ENCODE measurements around the gene ZNF530. TPM values are rescaled to one million over a fixed set of nuclear protein-coding genes. Genes with fewer than 3 reads are reported as not detected.

Gene ZNF530
- total and polyA plus RNA-seq, 9 of the 15 experiments (the other 6 are each of a cell fraction or from before 2014, with no cell fraction given) = 0.28 to 5.9 (median 4.0) TPM

- TF ChIP-seq ZBTB5 (IDR thresholded peaks at IDR 0.05) = no peak
- 0 out of 4 replicates have a peak, but pooled peaks of 1 of the 2 experiments have one; percentile 48 for TF ChIP-seq MLX (CRISPR knock-in tag; conservative IDR thresholded peaks at IDR 0.05)
- peak; percentile 53 for TF ChIP-seq CREB1 (IDR thresholded peaks at IDR 0.05)
- no peak for TF ChIP-seq CREB1 (CRISPR knock-in tag; IDR thresholded peaks at IDR 0.05)
- TF ChIP-seq HNRNPH1 (optimal IDR thresholded peaks at IDR 0.05; ENCODE audit: low read depth, low read length) = no peak
- TF ChIP-seq E2F6 (IDR thresholded peaks at IDR 0.05; ENCODE audit: borderline replicate concordance in 1 of 2, extremely low read depth in 1 of 2, insufficient read depth in 1 of 2, insufficient read length in 1 of 2, low read depth in 1 of 2, low read length in 1 of 2, poor library complexity in 1 of 2, severe bottlenecking in 1 of 2) = peak in 1 of 2 experiments; percentile 13
- no peak for TF ChIP-seq NR2F6 (CRISPR knock-in tag; IDR thresholded peaks at IDR 0.05)
- peak; percentile 28; the same call in 1 of the 2 replicates for TF ChIP-seq ESRRA (IDR thresholded peaks at IDR 0.05; ENCODE audit: borderline replicate concordance, low read depth)
- TF ChIP-seq C11orf30 (IDR thresholded peaks at IDR 0.05; ENCODE audit: low read depth) = no peak
- 0 out of 2 replicates have a peak, but pooled peaks have one; percentile 29 for TF ChIP-seq TAF7 (tag; IDR thresholded peaks at IDR 0.05)
- no peak for TF ChIP-seq TAF15 (IDR thresholded peaks at IDR 0.05; ENCODE audit: low read depth, low read length)
- peak; percentile 73; the same call in 1 of the 2 replicates for TF ChIP-seq PHF8 (IDR thresholded peaks at IDR 0.05; ENCODE audit: borderline replicate concordance, low read length)
- TF ChIP-seq ZNF740 (CRISPR knock-in tag; IDR thresholded peaks at IDR 0.05) = peak; percentile 92
- TF ChIP-seq ZNF740 (tag; IDR thresholded peaks at IDR 0.05) = peak in 1 of 2 experiments; percentile 82; a peak in 1 of 4 replicates
- TF ChIP-seq SIX5 (IDR thresholded peaks at IDR 0.05; ENCODE audit: borderline replicate concordance in 1 of 2, insufficient read depth in 1 of 2, low read depth in 1 of 2, low read length in 2 of 2) = peak; percentile 79 to 88
- peak in 1 of 2 experiments; percentile 81; a peak in 1 of 4 replicates for TF ChIP-seq KDM4B (IDR thresholded peaks at IDR 0.05; ENCODE audit: borderline replicate concordance in 2 of 2, low read depth in 1 of 2)
- peak; percentile 79 for TF ChIP-seq PBX2 (CRISPR knock-in tag; IDR thresholded peaks at IDR 0.05; ENCODE audit: low read depth)
- peak; percentile 98 for TF ChIP-seq PBX2 (tag; conservative IDR thresholded peaks at IDR 0.05; ENCODE audit: low read depth)
Observed at GRCh38 chr19:57632987-57633831, 33.5 kb downstream of the ZNF530 start, which contains the start of gene ZNF211 (continued).

All from K562 (cell line).